Spleen (tissue), 7 donors: ENCODE measurements around the gene OGDHL.

Source experiments
- POLR2A ChIP-seq, 3 donors: fragments of 450-650 bp; IDR thresholded peaks; one replicate each; pipeline ENCODE4 v1.5.1; 2017; ENCODE audit warnings: antibody characterized with exemption in 3 of 3, mild to moderate bottlenecking in 1 of 3
- TF ChIP-seq, protein P1 (sequence below), 11 experiments: fragments of 200-600 bp in 7 of 11; fragments of 450-650 bp in 4 of 11; sonication (generic) in 4 of 11; IDR thresholded peaks in 8 of 11; conservative IDR thresholded peaks in 3 of 11; 1 replicate in 7 of 11; 2 replicates in 4 of 11; pipeline versions ENCODE4 v1.4.0 to v1.8.0; 2016 to 2021; ENCODE audit warnings: antibody characterized with exemption in 11 of 11, inconsistent platforms in 4 of 11, mild to moderate bottlenecking in 1 of 11
- donor health status: DM: no; HTN: no; CAD: no; lungs with moderate emphysema.
- donor health status: DM: no; HTN: no; CAD: no.
- donor health status: DM: no; HTN: no; CAD: no.

DNA sequence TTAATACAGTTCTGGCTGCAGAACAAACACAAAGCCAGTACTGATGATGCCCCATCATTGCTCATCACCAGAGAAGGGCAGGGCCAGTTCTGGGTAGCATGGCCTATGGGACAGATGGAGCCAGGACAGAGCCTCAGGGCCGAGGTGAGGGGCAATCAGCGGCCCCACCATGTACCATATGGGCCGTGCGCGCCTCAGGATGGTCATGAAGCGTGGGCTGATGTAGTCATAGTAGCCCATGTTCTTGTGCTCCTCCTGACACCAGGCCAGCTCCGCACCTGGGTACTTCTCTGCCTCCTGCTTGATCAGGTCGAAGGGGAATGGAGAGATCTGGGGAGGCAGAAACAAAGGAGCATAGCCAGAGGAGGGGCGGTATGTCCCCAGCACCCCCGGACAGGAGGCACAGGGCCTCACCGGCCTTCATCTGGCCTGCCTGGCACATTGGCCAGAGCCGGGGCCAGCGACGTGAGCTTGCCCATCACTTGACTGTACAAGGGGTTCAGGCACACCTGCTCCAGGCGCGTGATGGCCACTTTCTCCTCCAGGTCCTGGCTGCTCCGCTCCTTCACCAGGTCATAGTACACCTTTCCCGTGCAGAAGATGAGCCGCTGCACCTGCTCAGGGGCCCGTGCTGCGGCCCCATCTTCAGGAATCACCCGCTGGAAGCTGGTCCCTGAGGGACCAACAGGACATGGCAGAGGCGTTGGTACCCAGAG is 26.1 kb downstream of the OGDHL start:
- no peak for TF ChIP-seq POLR2A (IDR thresholded peaks at IDR 0.05)
- TF ChIP-seq, protein P1, sequence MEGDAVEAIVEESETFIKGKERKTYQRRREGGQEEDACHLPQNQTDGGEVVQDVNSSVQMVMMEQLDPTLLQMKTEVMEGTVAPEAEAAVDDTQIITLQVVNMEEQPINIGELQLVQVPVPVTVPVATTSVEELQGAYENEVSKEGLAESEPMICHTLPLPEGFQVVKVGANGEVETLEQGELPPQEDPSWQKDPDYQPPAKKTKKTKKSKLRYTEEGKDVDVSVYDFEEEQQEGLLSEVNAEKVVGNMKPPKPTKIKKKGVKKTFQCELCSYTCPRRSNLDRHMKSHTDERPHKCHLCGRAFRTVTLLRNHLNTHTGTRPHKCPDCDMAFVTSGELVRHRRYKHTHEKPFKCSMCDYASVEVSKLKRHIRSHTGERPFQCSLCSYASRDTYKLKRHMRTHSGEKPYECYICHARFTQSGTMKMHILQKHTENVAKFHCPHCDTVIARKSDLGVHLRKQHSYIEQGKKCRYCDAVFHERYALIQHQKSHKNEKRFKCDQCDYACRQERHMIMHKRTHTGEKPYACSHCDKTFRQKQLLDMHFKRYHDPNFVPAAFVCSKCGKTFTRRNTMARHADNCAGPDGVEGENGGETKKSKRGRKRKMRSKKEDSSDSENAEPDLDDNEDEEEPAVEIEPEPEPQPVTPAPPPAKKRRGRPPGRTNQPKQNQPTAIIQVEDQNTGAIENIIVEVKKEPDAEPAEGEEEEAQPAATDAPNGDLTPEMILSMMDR (IDR thresholded peaks at IDR 0.05 in 8 of 11, conservative IDR thresholded peaks at IDR 0.05 in 3 of 11) = no peak
